Glutamatergic neuron (in vitro differentiated cells): ENCODE results near the gene DSP. TPM values are rescaled to one million over a fixed set of nuclear protein-coding genes. Genes with fewer than 3 reads are reported as not detected.

Experiments
- DNase-seq: peaks from one replicate; pipeline ENCODE4 v3.0.0; 2022
- H3K27ac Mint-ChIP-seq: one replicate; pipeline ENCODE4 v1.8.0; 2020; ENCODE audit warnings: mild to moderate bottlenecking, mixed read lengths, inconsistent platforms; ENCODE audit not compliant: unreplicated experiment
- H3K27me3 Mint-ChIP-seq: one replicate; pipeline ENCODE4 v1.8.0; 2020; ENCODE audit warnings: mild to moderate bottlenecking, moderate library complexity, mixed read lengths, inconsistent platforms; ENCODE audit not compliant: unreplicated experiment
- H3K36me3 Mint-ChIP-seq: one replicate; pipeline ENCODE4 v1.8.0; 2020; ENCODE audit warnings: mild to moderate bottlenecking, mixed read lengths, inconsistent platforms; ENCODE audit not compliant: unreplicated experiment
- H3K4me1 Mint-ChIP-seq: one replicate; pipeline ENCODE4 v1.8.0; 2020; ENCODE audit warnings: mild to moderate bottlenecking, low read depth, mixed read lengths, inconsistent platforms; ENCODE audit not compliant: unreplicated experiment
- H3K4me3 Mint-ChIP-seq: one replicate; pipeline ENCODE4 v1.8.0; 2020; ENCODE audit warnings: mild to moderate bottlenecking, mixed read lengths, inconsistent platforms; ENCODE audit not compliant: unreplicated experiment
- H3K9me3 Mint-ChIP-seq: one replicate; pipeline ENCODE4 v1.8.0; 2020; ENCODE audit warnings: mild to moderate bottlenecking, moderate library complexity, mixed read lengths, inconsistent platforms; ENCODE audit not compliant: unreplicated experiment
- total RNA-seq: library from RNA; stranded (reverse); fragmentation: NEBNext Ultra II Directional; extraction: Animal tissue kit (Norgen Biotek cat#: 25700); gene quantifications from one replicate; pipeline ENCODE4 v1.2.1, GENCODE V29; 2021; ENCODE audit not compliant: unreplicated experiment
- TF ChIP-seq, protein P1 (sequence below): fragments of 200-600 bp; sonication (generic); IDR thresholded peaks from one replicate; pipeline ENCODE4 v1.5.0; 2021; ENCODE audit not compliant: partially characterized antibody, unreplicated experiment

The DSP gene
- total RNA-seq, 1 donor from 2014 or later, result 8.9 TPM

DNA sequence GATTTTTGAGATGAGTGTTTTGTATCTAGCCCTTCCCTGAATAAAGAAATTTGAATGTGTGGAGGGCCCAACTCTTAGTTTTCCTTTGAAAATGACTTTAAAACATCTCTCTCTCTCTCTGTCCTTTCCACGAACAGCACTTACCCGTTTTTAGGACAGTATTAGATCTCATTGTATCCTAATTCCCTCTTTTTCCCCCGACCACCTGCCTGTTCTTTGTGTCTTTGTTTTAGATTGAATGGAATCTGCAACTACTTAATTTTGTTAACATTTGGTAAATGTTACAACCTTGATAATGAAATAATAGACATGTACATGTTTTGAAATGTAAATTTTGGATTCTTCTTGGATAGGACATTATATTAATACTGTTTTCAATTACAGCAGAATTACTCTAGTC is 3.1 kb downstream of the DSP start:
- Mint-ChIP-seq H3K9me3 (peaks cover 1% of the 10 kb centered on the region), H3K4me3 (no peak overlapping the region), H3K27me3 (peaks cover 12% of the 10 kb centered on the region), H3K27ac (no peak overlapping the region), H3K36me3 (no peaks in the 10 kb centered on the region), H3K4me1 (peaks cover 2% of the 10 kb centered on the region)
- TF ChIP-seq, protein P1, sequence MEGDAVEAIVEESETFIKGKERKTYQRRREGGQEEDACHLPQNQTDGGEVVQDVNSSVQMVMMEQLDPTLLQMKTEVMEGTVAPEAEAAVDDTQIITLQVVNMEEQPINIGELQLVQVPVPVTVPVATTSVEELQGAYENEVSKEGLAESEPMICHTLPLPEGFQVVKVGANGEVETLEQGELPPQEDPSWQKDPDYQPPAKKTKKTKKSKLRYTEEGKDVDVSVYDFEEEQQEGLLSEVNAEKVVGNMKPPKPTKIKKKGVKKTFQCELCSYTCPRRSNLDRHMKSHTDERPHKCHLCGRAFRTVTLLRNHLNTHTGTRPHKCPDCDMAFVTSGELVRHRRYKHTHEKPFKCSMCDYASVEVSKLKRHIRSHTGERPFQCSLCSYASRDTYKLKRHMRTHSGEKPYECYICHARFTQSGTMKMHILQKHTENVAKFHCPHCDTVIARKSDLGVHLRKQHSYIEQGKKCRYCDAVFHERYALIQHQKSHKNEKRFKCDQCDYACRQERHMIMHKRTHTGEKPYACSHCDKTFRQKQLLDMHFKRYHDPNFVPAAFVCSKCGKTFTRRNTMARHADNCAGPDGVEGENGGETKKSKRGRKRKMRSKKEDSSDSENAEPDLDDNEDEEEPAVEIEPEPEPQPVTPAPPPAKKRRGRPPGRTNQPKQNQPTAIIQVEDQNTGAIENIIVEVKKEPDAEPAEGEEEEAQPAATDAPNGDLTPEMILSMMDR, result no peak
- no peak for DNase-seq

DNA sequence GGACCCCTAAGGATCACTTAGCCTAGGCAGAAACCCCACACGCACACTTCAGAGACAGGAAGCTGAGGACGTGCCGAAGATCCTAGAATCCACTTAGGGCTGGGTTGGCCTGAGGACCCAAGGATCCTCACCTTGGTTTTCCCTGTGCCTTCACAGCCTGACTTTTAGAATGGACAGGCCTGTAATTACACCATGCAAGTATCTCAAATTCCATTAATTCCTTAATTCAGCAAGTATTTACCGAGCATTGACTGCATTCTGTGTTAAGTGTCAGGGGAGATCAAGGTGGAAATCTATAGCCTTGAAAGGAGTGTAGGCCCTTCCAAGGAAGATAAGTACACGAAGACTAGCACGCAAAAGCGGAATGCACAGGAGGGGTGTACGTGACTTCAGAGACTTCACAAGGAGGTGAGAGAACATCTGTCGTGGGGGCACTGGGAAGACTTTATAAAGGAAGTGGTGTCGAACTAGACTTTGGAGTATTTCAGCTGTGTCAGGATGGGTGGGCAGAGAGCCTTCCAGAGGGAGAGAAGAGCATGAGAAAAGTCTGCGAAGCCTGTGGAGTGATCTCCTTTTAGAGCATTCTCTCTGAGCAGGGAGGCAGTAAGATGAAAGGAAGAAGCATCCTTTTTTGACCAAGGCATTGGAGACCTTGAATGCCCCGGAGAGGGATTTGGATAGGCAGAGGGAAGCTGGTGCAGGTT is 4.0 kb downstream of the DSP start:
- Mint-ChIP-seq H3K36me3 (no peaks in the 10 kb centered on the region), H3K4me1 (peaks cover 2% of the 10 kb centered on the region), H3K9me3 (peaks cover 1% of the 10 kb centered on the region), H3K27me3 (peaks cover 8% of the 10 kb centered on the region), H3K4me3 (no peak overlapping the region), H3K27ac (no peak overlapping the region)
- no peak for DNase-seq
- TF ChIP-seq, protein P1, result no peak

DNA sequence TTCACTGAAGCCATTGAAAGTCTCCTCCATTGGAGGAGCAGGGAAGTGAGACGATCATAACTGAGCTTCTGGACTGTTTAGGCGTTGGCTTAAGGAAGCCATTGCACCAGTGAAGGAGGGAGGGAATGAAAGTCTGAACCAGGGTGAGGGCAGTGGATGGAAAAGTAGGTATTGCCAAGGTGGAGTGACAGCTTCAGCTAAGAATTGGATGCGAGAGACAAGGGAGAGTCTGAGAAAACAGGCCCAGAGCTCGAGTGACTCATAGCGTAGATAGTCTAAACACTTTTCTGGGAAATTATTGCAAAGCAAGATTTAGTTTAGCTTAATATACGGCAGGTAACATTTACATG is 4.5 kb downstream of the DSP start:
- no peaks in the 10 kb centered on the region for H3K4me1 Mint-ChIP-seq
- no peak overlapping the region for H3K4me3 Mint-ChIP-seq
- H3K9me3 Mint-ChIP-seq, result peaks cover 1% of the 10 kb centered on the region
- TF ChIP-seq, protein P1, result no peak
- no peak for DNase-seq
- H3K27me3 Mint-ChIP-seq, result peaks cover 4% of the 10 kb centered on the region
- no peaks in the 10 kb centered on the region for H3K36me3 Mint-ChIP-seq
- H3K27ac Mint-ChIP-seq, result no peak overlapping the region

DNA sequence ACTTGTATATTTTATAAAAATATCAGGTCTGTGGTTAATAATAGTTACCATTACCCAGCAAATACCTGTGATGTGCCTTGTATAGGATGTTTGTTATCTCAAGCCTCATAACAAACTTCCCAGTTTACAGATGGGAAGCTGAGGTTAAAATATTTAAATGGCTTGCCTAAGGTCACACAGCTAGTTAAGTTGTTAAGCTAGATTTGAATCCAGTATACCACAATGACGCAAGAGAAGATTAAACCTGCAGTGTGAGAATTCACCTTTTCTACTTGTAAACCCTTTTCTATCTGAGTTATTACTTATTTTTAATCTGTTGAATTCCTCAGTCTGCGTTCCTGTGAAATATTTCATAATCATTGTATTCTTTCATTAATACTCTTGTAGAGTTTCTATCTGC is 4.9 kb downstream of the DSP start:
- no peaks in the 10 kb centered on the region for H3K36me3 Mint-ChIP-seq
- H3K4me1 Mint-ChIP-seq, result no peaks in the 10 kb centered on the region
- no peak overlapping the region for H3K4me3 Mint-ChIP-seq
- TF ChIP-seq, protein P1, result no peak
- peaks cover 1% of the 10 kb centered on the region for H3K9me3 Mint-ChIP-seq
- H3K27me3 Mint-ChIP-seq, result peaks cover 4% of the 10 kb centered on the region
- no peak overlapping the region for H3K27ac Mint-ChIP-seq
- no peak for DNase-seq

DNA sequence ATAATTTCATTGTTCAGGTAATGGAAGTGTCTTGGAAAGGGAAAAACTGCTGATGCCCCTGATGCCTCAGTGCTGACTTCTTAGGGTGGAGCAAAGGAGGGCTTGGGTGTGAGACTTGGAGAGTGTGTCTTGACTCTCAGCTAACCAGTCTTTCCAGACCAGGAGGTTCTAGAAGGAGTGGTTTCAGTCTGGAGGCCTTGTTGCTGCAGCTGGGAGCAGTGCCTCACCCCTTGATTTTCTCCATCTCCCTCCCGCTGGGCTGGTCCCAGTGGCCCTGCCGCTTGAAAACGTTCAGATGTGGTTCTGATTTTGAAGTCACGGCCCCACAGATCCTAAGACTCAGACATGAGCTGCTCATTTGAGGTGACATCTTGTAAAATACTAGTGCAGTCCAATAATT is 5.4 kb downstream of the DSP start:
- Mint-ChIP-seq H3K9me3 (peaks cover 1% of the 10 kb centered on the region), H3K4me1 (no peaks in the 10 kb centered on the region), H3K36me3 (no peaks in the 10 kb centered on the region), H3K27ac (no peak overlapping the region), H3K4me3 (no peak overlapping the region), H3K27me3 (peaks cover 4% of the 10 kb centered on the region)
- DNase-seq, result no peak
- TF ChIP-seq, protein P1, result no peak
